HFFc6 (cell line): Measurements from ENCODE around the gene ADK. TPM values are rescaled to one million over a fixed set of nuclear protein-coding genes. Genes with fewer than 3 reads are reported as not detected.

Experiments
- DNase-seq: peaks from one replicate; pipeline ENCODE4 v3.0.0-alpha.2; 2018
- H3K27ac Mint-ChIP-seq: 2 replicates; pipeline ENCODE4 v1.8.0; 2020; ENCODE audit warnings: mild to moderate bottlenecking, mixed read lengths
- H3K27me3 Mint-ChIP-seq: 2 replicates; pipeline ENCODE4 v1.8.0; 2021; ENCODE audit warnings: mild to moderate bottlenecking, moderate library complexity, mixed read lengths; ENCODE audit not compliant: insufficient read depth
- H3K36me3 Mint-ChIP-seq: 2 replicates; pipeline ENCODE4 v1.8.0; 2021; ENCODE audit warnings: low read depth, mixed read lengths
- H3K4me1 Mint-ChIP-seq: 2 replicates; pipeline ENCODE4 v1.8.0; 2020; ENCODE audit warnings: low read depth, mixed read lengths
- H3K4me3 Mint-ChIP-seq: 2 replicates; pipeline ENCODE4 v1.8.0; 2020; ENCODE audit warnings: mild to moderate bottlenecking, moderate library complexity, mixed read lengths
- H3K9me3 Mint-ChIP-seq: 2 replicates; pipeline ENCODE4 v1.8.0; 2020; ENCODE audit warnings: mild to moderate bottlenecking, mixed read lengths
- total RNA-seq, 6 experiments: library from RNA; stranded (reverse); fragmentation: NEBNext Ultra II Directional; extraction: Animal tissue kit (Norgen Biotek cat#: 25700); gene quantifications; 2 replicates in 1 of 6; 3 replicates in 5 of 6; pipeline ENCODE4 v1.2.3, GENCODE V29; 2021
- TF ChIP-seq, protein P1 (sequence below): fragments of 200-600 bp; sonication (generic); IDR thresholded peaks from 2 replicates; pipeline ENCODE4 v1.5.0; 2021; ENCODE audit warnings: antibody characterized with exemption, mild to moderate bottlenecking

Gene ADK
- total RNA-seq, 6 experiments from 2014 or later: 74.1 to 97.6 (median 86.0) TPM

DNA sequence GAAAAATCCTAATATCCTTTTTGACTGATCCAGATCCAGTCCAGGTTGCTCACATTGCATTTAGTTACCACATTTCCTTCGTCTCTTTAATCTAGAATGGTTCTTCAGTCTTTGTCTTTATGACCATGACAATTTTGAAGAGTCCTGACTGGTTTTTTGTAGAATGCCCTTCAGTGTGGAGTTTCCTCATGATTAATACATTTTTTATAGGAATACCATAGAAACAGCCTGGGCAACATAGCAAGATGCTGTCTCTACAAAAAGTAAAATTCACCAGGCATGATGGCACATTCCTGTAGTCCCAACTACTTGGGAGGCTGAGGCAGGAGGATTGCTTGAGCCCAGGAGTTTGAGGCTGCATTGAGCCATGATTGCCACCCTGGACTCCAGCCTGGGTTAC lies 390.4 kb downstream of the ADK start:
- TF ChIP-seq, protein P1, sequence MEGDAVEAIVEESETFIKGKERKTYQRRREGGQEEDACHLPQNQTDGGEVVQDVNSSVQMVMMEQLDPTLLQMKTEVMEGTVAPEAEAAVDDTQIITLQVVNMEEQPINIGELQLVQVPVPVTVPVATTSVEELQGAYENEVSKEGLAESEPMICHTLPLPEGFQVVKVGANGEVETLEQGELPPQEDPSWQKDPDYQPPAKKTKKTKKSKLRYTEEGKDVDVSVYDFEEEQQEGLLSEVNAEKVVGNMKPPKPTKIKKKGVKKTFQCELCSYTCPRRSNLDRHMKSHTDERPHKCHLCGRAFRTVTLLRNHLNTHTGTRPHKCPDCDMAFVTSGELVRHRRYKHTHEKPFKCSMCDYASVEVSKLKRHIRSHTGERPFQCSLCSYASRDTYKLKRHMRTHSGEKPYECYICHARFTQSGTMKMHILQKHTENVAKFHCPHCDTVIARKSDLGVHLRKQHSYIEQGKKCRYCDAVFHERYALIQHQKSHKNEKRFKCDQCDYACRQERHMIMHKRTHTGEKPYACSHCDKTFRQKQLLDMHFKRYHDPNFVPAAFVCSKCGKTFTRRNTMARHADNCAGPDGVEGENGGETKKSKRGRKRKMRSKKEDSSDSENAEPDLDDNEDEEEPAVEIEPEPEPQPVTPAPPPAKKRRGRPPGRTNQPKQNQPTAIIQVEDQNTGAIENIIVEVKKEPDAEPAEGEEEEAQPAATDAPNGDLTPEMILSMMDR: no peak
- no peak overlapping the region for H3K4me3 Mint-ChIP-seq
- peaks cover 42% of the 10 kb centered on the region for H3K4me1 Mint-ChIP-seq
- H3K27ac Mint-ChIP-seq: peak overlapping the region; percentile 64
- no peaks in the 10 kb centered on the region for H3K9me3 Mint-ChIP-seq
- DNase-seq: no peak
- no peaks in the 10 kb centered on the region; the same call in none of the 2 replicates for H3K36me3 Mint-ChIP-seq
- H3K27me3 Mint-ChIP-seq: no peaks in the 10 kb centered on the region

DNA sequence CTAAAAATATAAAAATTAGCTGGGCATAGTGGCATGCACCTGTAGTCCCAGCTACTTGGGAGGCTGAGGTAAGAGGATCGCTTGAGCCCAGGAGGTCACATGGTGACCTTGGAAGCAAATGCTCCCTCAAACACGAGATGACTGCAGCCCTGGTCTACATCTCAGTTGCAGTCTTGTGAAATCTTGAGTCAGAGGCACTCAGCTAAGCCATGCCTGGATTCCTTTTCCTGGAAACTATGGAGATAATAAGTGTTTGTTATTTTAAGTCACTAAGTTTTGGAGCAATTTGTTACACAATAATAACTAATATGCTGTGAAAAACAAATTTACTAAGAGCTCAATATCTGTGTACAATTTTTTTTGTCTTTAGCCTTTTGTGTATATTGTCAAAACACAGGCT lies 391.1 kb downstream of the ADK start:
- Mint-ChIP-seq H3K27me3 (no peaks in the 10 kb centered on the region), H3K36me3 (no peaks in the 10 kb centered on the region; the same call in 1 of the 2 replicates), H3K4me1 (peaks cover 42% of the 10 kb centered on the region), H3K27ac (peak overlapping the region; percentile 64), H3K9me3 (no peaks in the 10 kb centered on the region), H3K4me3 (no peak overlapping the region)
- TF ChIP-seq, protein P1: no peak
- DNase-seq: peak; percentile 81

DNA sequence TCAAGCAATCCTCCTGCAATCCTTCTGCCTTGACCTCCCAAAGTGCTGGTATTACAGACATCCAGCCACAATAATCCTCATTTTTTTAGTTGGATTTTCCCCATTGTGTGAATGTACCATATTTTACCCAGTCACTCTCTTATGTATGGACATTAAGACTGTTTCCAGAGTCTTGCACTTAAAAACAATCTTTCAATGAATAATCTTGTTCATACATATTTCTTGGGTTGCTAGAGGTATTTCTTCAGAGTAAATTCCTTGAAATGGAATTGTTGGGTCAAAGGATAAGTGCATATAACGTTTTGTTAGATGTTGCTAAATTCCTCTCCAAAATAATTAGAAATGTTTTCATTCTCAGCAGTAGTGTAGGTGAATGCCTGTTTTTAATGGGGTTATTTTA lies 392.3 kb downstream of the ADK start:
- Mint-ChIP-seq H3K4me3 (no peak overlapping the region), H3K4me1 (peaks cover 44% of the 10 kb centered on the region), H3K36me3 (no peaks in the 10 kb centered on the region; the same call in 1 of the 2 replicates), H3K9me3 (no peaks in the 10 kb centered on the region), H3K27me3 (no peaks in the 10 kb centered on the region), H3K27ac (peak overlapping the region; percentile 77)
- DNase-seq: no peak
- TF ChIP-seq, protein P1: no peak

DNA sequence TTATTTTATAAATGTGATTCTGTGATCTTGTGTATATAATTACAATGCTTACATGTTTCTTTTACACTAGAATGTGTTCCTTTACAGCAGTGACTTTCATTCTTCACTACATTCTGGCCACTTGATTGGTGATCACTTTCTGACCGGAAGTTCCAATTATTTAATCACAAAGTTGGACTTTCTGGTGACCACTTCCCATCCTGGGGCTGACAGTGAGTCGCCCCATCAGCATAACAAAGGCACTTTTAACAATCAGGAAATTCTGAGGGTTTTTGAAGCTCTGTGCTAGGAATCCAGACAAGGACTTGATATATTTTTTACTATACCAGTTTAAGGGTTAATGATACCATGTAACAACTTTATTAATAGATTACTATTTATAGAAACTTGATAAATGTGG lies 393.1 kb downstream of the ADK start:
- no peaks in the 10 kb centered on the region; the same call in 1 of the 2 replicates for H3K36me3 Mint-ChIP-seq
- peak overlapping the region; percentile 85 for H3K27ac Mint-ChIP-seq
- DNase-seq: peak; percentile 40

DNA sequence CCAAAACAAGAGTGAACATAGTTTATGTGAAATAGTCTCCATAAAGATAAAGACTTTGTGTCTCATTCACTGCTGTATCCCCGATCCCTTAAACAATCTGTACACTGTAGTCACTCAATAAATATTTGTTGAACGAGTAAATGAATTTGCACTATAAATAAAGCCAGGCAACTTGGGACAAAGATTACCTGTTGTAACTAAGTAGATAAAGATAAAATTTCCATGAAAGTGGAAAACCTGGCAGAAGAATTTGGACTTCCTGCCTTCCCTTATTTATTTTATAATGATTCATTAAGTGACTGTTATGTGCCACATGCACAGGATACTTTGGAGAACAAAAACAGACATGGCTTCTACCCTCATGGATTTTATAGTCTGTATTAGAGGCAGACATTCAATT lies 397.7 kb downstream of the ADK start:
- no peak for DNase-seq

More for the DNA sequence above, 393.1 kb downstream of the ADK start:
- peak overlapping the region; percentile 49 for H3K4me3 Mint-ChIP-seq
- TF ChIP-seq, protein P1: no peak
- H3K27me3 Mint-ChIP-seq: no peaks in the 10 kb centered on the region
- peaks cover 50% of the 10 kb centered on the region for H3K4me1 Mint-ChIP-seq
- no peaks in the 10 kb centered on the region for H3K9me3 Mint-ChIP-seq

More for the DNA sequence above, 397.7 kb downstream of the ADK start:
- 0 out of 2 replicates have a peak overlapping the region, but pooled peaks have one; percentile 35 for H3K27ac Mint-ChIP-seq
- no peak overlapping the region for H3K4me3 Mint-ChIP-seq
- H3K36me3 Mint-ChIP-seq: no peaks in the 10 kb centered on the region; the same call in 1 of the 2 replicates
- H3K9me3 Mint-ChIP-seq: no peaks in the 10 kb centered on the region
- H3K4me1 Mint-ChIP-seq: peaks cover 26% of the 10 kb centered on the region
- TF ChIP-seq, protein P1: no peak
- no peaks in the 10 kb centered on the region for H3K27me3 Mint-ChIP-seq
